HG02938 (cell line): ENCODE measurements around the gene KEL.

Source experiments
- ATAC-seq: cut with Tn5 transposase; IDR thresholded peaks from one replicate; pipeline ENCODE4 v1.9.1; 2021; ENCODE audit warnings: mild to moderate bottlenecking, moderate library complexity; ENCODE audit not compliant: unreplicated experiment

KEL gene

DNA sequence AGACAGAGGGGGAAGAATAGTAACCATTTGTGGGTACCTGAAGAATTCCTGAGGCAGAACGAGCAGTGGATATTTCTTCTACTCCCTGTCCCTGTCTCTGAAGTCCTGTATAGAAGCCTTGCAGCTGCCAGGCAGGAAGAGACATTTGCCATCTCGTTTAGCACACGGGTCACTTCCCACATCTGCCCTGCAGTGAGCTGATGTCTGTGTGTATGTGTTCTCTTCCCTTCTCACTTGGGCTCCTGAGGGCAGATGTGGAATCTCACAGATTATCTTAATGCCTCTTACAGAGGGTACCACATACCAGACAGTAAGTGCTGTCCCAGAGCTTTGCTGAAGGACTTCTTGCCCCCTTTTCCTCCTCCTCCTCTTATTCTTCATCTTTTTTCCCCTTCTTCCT is 62.5 kb downstream of the KEL start:
- no peak for ATAC-seq

DNA sequence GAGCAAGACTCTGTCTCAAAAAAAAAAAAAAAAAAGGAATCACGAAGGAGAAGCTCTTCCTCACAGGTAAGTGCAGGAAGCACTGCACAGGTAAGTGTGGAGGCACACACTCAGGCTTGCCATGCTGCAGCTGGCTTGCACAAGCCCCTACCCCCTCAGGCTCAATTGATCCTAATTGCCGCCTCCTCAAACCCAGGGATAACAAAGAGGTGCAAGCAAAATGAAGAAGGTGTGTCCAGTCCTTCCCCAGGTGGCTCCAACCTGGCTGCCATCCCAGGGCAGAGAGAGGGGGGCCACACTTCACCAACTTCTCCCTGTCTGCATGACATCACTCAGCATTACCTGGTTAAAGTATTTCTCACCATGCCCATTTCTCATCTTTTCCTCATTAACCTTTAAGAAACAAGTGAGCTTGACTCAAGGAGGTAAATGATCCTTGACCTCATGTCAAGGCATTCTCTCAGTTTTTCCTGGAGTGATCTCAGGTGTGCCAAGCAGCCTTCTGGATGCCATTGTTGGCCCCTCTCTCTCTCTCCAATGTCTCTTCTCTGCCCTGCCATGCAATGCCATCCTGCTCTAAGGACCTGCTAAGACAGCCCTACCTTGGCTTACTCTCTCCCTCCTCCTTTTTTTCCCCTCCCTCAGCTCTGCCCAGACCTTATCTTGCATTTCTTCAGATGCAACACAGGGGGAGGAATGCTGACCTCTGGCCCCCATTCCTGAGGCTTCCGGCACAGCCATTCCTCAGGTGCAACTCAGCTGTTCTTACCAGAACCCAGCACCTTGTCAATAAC is 63.6 kb downstream of the KEL start:
- no peak for ATAC-seq

DNA sequence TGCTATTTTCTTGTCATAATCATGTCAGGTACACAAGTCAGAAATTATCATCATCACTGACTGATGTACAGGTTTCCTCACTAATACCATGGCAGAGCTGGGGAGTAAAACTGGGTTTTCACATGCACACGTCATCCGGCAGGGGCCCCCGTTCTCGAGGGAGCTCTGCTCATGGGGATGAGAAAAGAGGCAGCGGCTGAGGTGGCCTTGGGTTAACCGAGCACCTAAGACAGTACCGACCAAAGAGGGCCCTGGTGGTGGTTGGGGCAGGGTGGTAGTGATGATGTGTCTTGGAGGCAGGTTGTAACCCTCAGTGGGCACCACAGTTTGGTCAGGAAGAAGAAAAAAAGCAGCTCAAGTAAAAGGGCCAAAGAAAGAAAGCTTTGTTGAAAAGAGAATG is 64.5 kb downstream of the KEL start:
- ATAC-seq, result no peak

DNA sequence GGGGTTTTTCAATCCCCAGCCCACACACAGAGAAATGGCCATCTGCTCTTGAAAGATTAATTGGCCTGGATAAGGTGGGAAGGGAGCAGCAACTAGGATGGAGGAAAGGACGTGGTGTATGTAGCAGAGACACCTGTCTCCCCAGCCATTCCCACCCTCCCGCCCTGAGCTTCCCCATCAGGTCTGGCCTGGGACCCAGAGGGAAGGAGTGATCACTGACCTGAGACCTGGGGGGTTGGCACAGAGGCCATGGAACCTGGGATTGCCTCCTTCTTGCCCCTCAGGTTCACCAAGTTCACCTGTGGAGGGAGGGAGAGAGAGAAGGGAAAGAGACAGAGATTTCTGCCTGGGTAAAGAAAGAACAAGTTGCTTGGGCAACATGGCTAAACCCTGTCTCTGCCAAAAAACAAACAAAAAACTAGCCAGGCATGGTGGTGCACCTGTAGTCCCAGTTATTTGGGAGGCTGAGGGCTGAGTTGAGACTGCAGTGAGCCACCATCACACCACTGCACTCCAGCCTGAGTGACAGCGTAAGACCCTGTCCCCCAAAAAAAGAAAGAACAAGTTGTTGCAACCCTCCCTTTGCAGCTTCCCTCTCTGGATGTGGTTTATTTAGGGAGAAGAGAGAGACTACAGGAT is 65.3 kb downstream of the KEL start:
- ATAC-seq, result no peak

DNA sequence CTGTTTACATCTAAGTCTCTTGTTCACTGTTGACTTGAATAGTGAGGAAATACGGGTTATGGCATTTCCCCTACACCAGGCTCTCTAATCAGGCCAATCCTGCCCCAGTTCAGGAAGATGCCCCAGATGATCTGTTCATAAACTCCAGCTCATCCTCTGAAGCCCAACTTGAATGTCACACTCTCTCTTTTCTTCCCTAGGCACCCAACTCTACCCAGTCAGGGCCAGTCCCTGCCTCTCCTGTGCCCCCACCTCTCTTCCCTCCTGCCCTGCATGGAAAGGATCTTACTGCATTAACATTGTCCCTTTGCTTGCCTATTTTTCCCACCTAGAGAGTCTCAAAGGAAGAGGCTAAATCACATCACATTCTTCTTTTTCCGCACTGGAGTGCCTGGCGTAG is 66.0 kb downstream of the KEL start:
- no peak for ATAC-seq

DNA sequence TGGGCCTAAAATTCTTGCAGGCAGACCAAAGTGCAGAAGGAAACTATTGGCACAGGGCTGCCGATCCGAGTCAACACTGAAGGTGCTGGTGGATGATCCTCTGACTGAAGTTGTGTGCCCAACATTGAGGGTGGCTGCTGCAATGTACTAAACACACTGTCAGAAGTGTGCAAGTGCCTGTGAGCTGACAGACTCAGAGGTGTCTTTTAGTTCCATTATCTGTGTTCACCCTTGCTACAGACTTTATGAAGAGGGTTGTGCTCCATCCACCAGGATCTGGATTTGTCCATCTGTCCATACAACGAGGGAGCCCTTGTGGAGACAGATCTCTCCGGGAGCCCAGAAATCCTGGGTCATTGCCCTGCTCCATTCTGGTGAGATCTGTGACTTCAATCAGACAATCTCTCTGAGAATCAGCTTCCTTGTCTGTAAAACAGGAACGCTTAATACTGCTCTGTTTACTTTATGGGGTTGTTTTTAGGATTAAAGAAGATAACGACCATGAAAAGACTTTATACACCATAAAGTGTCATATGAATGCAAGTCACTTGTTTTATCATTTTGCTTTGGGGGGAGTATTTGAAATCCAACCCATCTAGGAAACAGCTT is 67.1 kb downstream of the KEL start:
- no peak for ATAC-seq

DNA sequence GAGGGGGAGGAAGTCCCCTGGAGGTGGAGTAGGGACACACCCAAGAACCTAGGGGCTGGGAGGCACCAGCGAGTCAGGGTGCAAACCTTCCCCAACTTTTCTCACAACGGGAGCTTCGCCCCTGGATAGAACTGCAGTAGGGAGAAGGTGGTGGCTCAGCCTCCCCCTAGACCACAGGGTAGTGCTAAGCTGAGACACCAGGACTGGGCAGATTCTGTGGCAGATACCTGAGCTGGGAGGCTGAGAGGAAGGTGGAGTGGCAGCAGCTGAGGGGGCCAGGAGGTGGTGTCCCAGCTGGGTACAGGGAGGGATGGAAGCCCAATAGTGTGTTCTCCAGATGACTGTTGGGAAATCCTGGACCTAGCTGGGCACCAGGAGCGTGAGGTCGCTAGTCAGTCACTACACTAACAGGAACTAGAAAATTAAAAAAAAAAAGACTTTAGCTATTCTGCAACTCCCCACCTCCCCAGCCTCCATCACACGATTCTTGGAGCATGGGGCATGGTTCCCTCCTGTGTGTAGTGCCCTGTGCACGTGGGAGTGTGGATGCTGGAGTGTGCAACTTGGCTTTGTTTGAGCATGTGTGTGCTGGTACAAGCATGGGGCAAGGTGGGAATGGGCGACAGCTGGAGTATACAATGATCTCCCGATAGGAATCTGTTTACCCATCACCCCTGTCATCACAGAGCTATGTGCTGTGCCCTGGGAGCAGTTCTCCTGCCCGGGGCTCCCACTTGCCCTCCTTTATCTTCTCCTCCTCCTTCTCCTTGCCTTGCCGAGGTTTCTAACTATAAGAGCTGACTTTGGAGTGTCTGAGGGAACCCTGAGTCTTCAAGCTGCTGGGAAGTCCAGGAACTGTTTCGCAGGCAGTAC is 67.8 kb downstream of the KEL start:
- no peak for ATAC-seq

DNA sequence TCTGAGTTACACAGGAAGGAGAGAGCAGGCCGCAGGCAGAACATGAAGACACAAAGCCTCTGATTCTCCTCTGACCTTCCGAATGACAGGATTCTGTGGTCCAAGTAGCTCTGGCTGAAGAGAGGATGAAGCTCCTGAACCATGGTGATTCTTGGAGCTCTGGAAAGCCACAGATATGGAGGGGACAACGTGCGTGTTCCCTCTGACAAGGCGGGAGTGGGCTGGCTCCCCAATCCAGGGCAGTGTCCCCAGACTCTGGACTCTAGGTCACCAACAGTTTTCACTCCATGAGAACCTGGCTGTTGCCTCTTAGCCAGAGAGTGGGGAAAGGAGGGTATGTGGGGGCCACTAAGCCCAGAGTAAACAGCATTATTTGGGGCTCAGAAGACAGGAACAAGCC is 69.2 kb downstream of the KEL start:
- no peak for ATAC-seq

DNA sequence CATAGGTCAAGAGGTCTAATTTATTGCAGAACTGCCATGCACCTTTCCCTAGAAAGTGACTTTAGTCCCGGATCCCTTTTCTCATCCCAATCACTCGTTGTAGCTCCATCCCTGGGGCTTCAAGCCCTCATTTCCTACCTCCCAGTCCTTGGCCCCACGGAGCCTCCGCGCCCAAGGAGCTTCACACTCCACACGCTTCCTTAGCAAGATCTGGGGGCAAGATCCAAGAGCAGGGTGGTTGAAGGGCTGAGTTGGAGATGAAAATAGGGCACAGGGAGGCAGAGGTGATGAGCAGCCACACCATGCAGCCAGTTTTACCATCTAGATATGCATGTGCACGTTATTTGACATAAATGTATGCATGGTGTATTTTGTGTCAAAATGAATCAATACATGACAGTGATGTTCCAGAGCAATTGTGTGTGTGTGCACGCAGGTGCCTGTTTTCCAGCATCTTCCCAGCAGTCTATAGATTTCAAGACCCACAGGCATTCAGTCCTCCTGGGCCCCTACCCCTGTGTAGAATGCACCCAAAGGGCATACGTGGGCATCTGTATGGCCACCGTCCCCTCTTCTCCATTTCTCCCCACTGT is 70.6 kb downstream of the KEL start:
- no peak for ATAC-seq
